Middle frontal gyrus (tissue), 1 donor: ENCODE data around the gene PIP5KL1.
A peak's percentile ranks its signal among the peaks of the same experiment; 100 is the strongest.

Experiments
- DNase-seq: peaks from one replicate; pipeline ENCODE4 v3.0.0-alpha.2; 2015; ENCODE audit warnings: low spot score; ENCODE audit errors: extremely low spot score

The PIP5KL1 gene

GRCh38 chr9:127916720-127917581 lies 13.6 kb downstream of the PIP5KL1 start, which contains the start of gene ST6GALNAC4:
ST6GALNAC4 (minus strand) TSS chr9:127917041; CDS start chr9:127916419, 622 bp downstream.
- peak; percentile 86 for DNase-seq

DNA sequence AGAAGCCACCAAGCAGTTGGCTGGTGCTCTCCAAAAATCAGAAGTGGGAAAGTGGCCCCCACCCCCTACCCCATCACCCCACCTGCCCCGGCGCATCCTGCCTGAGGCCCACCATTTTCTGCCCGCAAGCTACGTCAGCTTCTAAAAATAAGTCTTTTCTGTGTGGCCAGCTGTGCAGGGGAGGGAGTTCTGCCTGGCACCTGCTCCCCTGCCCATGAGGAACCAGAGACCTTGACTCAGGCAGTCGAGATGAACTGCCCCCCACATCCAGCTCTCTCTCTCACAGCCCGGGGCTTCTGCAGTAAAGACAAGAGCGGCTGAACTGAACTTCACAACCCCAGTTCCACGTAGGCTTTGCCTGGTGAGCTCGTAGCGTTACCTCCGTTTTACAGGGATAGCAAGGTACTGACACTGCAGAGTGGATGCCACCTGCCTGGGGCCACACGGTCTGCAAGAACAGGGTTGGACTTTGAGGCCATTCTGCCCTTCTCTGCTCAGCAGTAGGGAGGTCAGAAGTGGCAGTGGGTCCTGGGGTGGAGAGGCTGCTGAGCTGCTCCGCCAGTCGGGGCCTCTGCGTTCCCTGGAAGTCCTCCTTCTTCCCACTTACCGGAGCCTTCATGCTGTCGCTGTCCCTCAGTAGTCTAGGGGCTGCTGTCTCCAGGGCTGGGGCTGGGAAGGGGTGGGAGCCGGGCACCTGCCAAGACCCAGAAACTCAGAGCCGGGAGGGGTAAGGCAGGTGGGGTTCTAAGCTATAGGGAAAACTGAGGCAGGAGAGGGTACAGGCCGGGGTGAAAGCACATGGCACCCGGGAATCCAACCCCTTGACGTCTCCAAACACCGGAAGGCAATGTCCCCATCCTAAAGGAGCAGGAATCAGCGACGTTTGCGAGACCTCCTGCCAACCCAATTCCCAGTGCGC lies 14.5 kb downstream of the PIP5KL1 start:
- DNase-seq, result no peak

DNA sequence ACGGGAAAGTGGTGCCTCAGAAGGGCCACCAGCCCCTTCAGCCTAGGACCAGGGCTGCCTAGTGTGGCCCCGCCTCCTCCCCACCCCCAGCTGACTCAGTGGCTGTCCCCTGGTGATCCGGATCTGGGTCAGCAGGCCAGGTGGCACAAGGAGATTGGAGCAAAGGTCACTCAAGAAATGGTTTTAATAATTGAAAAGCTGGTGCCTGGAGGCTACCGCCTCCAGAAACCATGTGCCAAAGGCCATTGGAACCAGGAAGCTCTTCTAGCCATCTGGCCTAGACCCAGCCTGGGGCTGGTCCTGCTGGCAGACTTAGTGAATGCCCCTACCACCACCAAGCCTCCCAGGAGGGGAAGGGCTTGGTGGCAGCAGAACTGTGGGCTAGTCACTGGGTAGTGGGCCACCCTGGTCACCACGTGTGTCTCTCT lies 15.2 kb downstream of the PIP5KL1 start:
- DNase-seq, result no peak

DNA sequence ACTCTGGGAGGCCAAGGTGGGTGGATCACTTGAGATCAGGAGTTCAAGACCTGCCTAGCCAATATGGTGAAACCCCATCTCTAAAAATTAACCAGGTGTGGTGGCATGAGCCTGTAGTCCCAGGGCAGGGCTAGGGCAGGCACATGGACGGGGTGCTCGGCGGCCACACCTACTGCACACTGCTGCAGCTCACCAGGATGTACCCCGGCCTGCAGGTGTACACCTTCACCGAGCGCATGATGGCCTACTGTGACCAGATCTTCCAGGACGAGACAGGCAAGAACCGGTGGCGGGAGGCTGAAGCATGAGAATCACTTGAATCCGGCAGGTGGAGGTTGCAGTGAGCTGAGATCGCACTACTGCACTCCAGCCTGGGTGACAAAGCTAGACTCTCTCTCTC lies 16.9 kb downstream of the PIP5KL1 start:
- DNase-seq, result no peak

DNA sequence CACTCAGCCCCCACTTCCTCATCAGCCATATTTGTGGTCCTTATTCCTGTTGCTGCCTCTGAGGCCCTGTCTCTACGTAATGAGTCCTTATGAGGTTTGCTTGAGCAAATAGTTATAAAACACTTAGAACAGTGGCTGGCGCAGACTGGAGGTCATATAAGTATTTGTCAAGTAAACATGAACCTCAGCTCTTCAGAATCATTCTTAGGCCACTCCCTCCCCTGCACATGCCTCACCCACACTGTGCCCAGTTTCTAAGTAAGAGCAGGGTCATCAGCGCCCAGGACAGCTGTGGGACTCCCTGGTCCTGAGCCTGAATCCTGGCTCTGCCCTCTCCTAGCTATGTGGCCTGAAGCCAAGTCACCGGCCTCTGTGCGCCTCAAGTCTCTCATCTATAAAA lies 17.7 kb downstream of the PIP5KL1 start:
- DNase-seq, result no peak

- DNase-seq, result no peak
These were observed 18.3 kb downstream of the PIP5KL1 start for GRCh38 chr9:127912296-127912695.

- DNase-seq, result no peak
These were observed 19.9 kb downstream of the PIP5KL1 start for GRCh38 chr9:127910613-127911205.

GRCh38 chr9:127909839-127910273 lies 20.7 kb downstream of the PIP5KL1 start:
- no peak for DNase-seq

DNA sequence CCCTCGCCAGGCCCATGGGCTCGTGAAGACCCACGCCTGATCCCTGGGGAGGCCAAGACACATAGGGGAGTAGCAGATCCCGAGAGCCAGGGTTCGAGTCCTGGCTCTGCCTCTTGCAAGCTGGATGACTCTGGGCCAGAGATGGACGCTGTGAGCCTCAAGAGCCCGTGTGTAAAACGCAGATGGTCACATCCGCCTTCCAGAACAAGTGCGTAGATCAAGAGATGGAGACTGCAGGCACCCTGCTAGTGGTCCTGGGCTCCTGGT lies 22.0 kb downstream of the PIP5KL1 start:
- DNase-seq, result no peak

DNA sequence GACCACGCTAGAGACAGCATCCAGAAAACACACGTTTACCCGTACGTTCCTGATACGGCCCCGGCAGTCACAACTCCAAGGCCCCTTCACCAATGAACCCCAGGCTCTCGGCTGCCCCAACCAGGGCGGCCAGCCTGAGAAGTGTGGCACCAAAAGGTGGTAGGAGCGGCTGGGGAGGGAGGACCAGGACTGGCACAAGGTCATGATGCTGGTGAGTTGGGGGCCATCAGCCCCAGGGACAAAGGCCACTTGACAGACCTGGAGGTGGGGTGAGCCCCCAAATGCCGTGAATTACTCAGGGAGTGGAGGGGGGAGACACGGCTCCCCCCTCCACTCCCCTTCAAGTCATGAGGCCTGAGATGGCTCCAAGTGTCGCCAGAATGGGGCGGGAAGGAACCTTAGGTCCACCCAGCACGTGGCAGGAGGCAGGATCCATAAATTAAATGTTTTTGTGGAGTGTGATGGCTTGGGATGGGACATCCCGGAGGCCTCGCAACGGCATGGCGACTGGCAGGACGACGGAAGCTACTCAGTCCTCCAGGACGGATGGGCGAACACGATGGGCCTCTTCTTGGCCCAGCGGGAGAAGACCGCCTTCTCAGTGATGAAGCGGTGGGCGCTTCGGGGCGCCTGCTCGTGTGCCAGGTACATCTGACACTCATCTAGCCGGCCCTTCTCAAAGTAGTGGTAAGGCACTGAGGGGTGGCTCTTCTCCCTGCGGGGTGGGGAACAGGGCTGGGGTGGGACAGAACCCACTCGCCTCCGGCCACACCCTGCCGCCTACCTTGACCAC lies 22.5 kb downstream of the PIP5KL1 start:
- DNase-seq, result no peak

DNA sequence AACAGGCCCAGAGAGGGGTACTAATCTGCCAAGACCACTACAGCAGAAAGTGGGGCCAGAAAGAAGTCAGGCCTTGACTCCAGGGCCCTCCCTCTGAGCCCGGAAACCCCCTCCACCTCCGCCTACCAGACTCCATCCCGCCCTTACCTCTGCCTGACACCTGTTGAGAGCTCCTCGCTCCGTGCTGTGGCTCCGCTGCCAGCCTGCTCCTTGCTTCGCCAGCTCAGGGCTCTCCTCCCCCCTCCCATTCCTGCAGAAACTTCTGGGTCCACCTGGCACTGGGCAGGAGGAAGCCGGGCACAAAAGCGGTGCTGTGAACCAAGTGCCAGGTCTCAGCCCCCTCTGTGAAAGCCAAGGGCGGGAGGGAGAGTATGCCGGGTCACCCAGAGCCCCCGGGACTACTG lies 24.8 kb downstream of the PIP5KL1 start:
- DNase-seq, result no peak

- no peak for DNase-seq
These were observed 25.4 kb downstream of the PIP5KL1 start for GRCh38 chr9:127905004-127905728.

- DNase-seq, result no peak
These were observed 26.0 kb downstream of the PIP5KL1 start for GRCh38 chr9:127904561-127905003.

GRCh38 chr9:127903557-127904475 lies 26.8 kb downstream of the PIP5KL1 start:
- no peak for DNase-seq

DNA sequence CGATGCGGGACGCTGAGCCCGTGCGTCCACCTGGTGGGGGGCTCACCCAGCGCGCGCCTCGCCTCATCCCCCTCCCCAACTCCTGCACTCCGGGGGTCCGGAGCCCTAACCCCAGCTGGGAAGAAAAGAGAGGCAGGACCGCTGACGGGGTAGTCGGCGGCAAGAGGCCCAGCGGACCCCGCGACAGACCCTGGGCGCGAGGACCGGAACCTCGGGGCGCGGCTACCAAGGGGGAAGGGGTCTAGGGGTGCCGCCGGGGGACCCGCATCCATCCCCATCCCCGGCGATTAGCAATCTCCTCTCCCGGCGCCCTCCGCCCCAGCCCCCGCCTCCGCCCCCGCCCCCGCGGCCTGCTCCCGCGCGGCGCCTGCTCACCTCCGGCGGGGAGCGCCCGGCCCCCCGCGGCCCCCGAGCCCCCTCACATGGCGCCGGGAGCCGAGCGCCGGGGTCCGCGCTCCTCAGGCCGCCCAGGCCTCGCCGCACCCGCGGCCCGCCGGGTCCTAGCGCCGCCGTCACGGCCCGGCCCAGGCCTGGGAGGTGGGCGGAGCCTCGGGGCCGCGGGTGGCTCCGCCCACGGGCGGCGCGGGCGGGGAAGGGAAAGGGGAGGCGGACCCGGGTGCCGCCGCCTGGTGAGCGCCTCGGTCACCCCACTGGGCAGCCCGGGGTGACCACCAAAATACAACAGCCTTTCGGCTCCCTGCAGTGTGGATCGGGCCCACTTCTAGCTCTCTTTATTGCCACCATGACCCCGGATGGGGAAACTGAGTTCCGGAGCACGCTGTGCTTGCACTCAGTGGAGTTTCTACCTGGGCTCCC lies 31.2 kb downstream of the PIP5KL1 start, which contains the start of gene ST6GALNAC6:
Gene ST6GALNAC6 (minus strand): TSS at position 476 of the 816 bp plus-strand sequence. CDS start 1,622 bp downstream, outside the sequence.
- peak; percentile 65 for DNase-seq

- DNase-seq, result no peak
These were observed 32.0 kb downstream of the PIP5KL1 start for GRCh38 chr9:127898433-127899127.

- DNase-seq, result no peak
These were observed 33.3 kb downstream of the PIP5KL1 start for GRCh38 chr9:127897193-127897692.
